Fibroblast of lung (primary cell): ENCODE data around the gene PPFIBP2. TPM values are rescaled to one million over a fixed set of nuclear protein-coding genes. Genes with fewer than 3 reads are reported as not detected.

ENCODE experiments used
- DNase-seq, 2 donors: peaks; one replicate each; pipeline versions ENCODE4 v3.0.0 to v3.0.0-alpha.2; 2010; ENCODE audit warnings: low read depth in 2 of 2
- H2AFZ ChIP-seq: 2 replicates; pipeline ENCODE4 v1.5.1; 2012; ENCODE audit warnings: low read length, control low read depth, inconsistent platforms
- H3K27ac ChIP-seq: 2 replicates; pipeline ENCODE4 v1.5.1; 2011; ENCODE audit warnings: low read length, control low read depth; ENCODE audit not compliant: insufficient read depth
- H3K27me3 ChIP-seq: 2 replicates; pipeline ENCODE4 v1.5.1; 2011; ENCODE audit warnings: mild to moderate bottlenecking, low read length; ENCODE audit not compliant: control insufficient read depth, insufficient read depth
- H3K36me3 ChIP-seq: 2 replicates; pipeline ENCODE4 v1.5.1; 2011; ENCODE audit warnings: low read length; ENCODE audit not compliant: control insufficient read depth, insufficient read depth
- H3K4me1 ChIP-seq: 2 replicates; pipeline ENCODE4 v1.5.1; 2011; ENCODE audit warnings: low read length; ENCODE audit not compliant: control insufficient read depth, insufficient read depth; ENCODE audit errors: extremely low read depth
- H3K4me2 ChIP-seq: 2 replicates; pipeline ENCODE4 v1.5.1; 2011; ENCODE audit warnings: low read length, control low read depth; ENCODE audit not compliant: insufficient read depth; ENCODE audit errors: extremely low read depth
- H3K4me3 ChIP-seq, 4 experiments: fragments of 200-600 bp in 1 of 4; sonication (generic) in 1 of 4; replicated peaks in 1 of 4; 2 replicates each; pipeline ENCODE4 v1.5.1; 2011 to 2016; ENCODE audit warnings: low read length in 4 of 4, low read depth in 3 of 4, mild to moderate bottlenecking in 3 of 4, control low read depth in 2 of 4, inconsistent platforms in 1 of 4, mixed read lengths in 1 of 4; ENCODE audit not compliant: insufficient read depth in 1 of 4; ENCODE audit errors: control extremely low read depth in 1 of 4
- H3K79me2 ChIP-seq: 2 replicates; pipeline ENCODE4 v1.5.1; 2012; ENCODE audit warnings: mild to moderate bottlenecking, low read length, inconsistent platforms; ENCODE audit not compliant: control insufficient read depth, insufficient read depth
- H3K9ac ChIP-seq: 2 replicates; pipeline ENCODE4 v1.5.1; 2011; ENCODE audit warnings: mild to moderate bottlenecking, low read length, control low read depth; ENCODE audit not compliant: insufficient read depth
- H3K9me3 ChIP-seq: 2 replicates; pipeline ENCODE4 v1.5.1; 2012; ENCODE audit warnings: low read depth, low read length; ENCODE audit not compliant: control insufficient read depth, insufficient read depth
- H4K20me1 ChIP-seq: 2 replicates; pipeline ENCODE4 v1.5.1; 2011; ENCODE audit warnings: low read length; ENCODE audit not compliant: control insufficient read depth, insufficient read depth; ENCODE audit errors: extremely low read depth
- EZH2 ChIP-seq: IDR thresholded peaks from 2 replicates; pipeline ENCODE4 v1.5.1; 2012; ENCODE audit warnings: low read length, control low read depth, mild to moderate bottlenecking; ENCODE audit errors: missing control alignments
- polyA plus RNA-seq, 2 donors: library from polyadenylated mRNA; depleted of rRNA in 1 of 2; stranded (reverse) in 1 of 2; unstranded in 1 of 2; fragments of >200 nt; gene quantifications; 2 replicates each; pipeline ENCODE4 v1.2.1, GENCODE V29; 2011 to 2012; ENCODE audit warnings: missing spikeins in 1 of 2
- total RNA-seq: library from RNA; depleted of rRNA; stranded (reverse); fragments of >200 nt; gene quantifications from 2 replicates; pipeline ENCODE4 v1.2.1, GENCODE V29; 2014
- TF ChIP-seq, protein P1 (sequence below), 2 donors: IDR thresholded peaks in 1 of 2; conservative IDR thresholded peaks in 1 of 2; 1 replicate in 1 of 2; 2 replicates in 1 of 2; pipeline ENCODE4 v1.5.1; 2011 to 2012; ENCODE audit warnings: low read length in 2 of 2, control low read depth in 1 of 2, inconsistent platforms in 1 of 2, low read depth in 1 of 2, mild to moderate bottlenecking in 1 of 2

PPFIBP2 gene
- total and polyA plus RNA-seq, 2 donors (not counting 1 experiment from before 2014, with no cell fraction given): 11.4 to 38.8 TPM

DNA sequence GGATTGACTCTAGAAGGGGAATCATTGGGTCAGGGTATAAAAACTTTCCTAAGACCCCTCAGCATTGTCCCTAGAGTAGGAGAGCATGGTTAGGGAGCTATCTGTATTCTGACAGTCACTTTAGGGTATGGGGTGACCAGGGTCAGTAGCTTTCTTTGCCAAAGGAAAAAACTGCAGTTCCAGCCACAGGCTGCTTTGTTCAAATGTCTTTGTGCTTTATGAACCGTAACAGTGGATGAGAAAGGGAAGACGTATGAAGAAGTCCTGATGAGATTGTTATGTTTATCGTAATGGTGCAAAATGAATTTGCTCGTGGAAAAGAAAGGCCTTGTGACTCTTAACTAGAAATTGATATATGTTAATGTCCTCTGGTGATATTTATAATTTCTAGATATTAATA, 129.5 kb downstream of the PPFIBP2 start:
- H3K4me1 ChIP-seq: no peaks in the 10 kb centered on the region
- DNase-seq: no peak
- no peak overlapping the region for H3K4me3 ChIP-seq
- H2AFZ ChIP-seq: no peak overlapping the region
- H3K4me2 ChIP-seq: no peak overlapping the region
- H3K27me3 ChIP-seq: no peaks in the 10 kb centered on the region
- H3K9me3 ChIP-seq: no peaks in the 10 kb centered on the region
- no peak overlapping the region for H3K9ac ChIP-seq
- TF ChIP-seq, protein P1, sequence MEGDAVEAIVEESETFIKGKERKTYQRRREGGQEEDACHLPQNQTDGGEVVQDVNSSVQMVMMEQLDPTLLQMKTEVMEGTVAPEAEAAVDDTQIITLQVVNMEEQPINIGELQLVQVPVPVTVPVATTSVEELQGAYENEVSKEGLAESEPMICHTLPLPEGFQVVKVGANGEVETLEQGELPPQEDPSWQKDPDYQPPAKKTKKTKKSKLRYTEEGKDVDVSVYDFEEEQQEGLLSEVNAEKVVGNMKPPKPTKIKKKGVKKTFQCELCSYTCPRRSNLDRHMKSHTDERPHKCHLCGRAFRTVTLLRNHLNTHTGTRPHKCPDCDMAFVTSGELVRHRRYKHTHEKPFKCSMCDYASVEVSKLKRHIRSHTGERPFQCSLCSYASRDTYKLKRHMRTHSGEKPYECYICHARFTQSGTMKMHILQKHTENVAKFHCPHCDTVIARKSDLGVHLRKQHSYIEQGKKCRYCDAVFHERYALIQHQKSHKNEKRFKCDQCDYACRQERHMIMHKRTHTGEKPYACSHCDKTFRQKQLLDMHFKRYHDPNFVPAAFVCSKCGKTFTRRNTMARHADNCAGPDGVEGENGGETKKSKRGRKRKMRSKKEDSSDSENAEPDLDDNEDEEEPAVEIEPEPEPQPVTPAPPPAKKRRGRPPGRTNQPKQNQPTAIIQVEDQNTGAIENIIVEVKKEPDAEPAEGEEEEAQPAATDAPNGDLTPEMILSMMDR (conservative IDR thresholded peaks at IDR 0.05 in 1 of 2, IDR thresholded peaks at IDR 0.05 in 1 of 2; ENCODE audit: low read depth in 1 of 2, low read length in 2 of 2): no peak
- TF ChIP-seq EZH2: no peak
- no peaks in the 10 kb centered on the region for H3K79me2 ChIP-seq
- H3K27ac ChIP-seq: no peak overlapping the region
- no peaks in the 10 kb centered on the region for H3K36me3 ChIP-seq
- no peaks in the 10 kb centered on the region for H4K20me1 ChIP-seq

DNA sequence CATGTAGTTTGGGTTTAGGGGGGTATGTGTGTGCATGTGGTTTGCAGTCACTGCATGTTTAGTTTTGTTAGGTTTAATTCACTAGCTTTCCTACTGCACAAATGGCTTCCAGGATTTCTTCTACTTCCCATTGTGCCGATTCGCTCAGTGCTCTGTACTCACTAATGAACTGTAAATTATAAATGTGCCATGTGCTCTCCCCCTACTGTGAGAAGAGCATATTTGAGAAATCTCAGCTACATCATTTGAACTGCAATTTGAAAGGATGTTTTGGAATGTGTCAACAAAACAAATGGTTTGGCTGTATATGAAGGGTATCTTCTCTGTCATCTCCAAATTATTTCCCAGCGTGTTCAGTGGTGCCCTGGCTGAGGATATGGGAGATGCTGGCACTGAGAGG, 131.4 kb downstream of the PPFIBP2 start:
- no peak overlapping the region for H3K9ac ChIP-seq

DNA sequence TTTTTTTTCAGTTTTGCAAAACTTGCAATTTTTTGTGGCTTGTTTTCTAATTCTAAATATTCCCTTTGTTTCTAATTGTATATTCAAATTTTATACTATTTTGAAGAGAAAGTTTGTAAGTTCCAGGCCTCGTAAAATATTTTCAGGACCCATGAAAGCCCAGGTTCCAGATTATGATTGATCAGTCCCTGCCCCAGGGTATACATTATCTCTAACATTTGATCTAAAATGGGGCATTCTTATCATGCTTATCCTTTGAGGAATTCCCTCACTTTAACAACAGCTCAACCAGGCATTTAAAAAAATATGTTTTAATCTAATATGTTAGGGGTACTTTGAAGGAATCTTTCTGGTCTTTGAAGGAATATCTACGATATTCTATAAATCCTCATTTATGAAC, 133.1 kb downstream of the PPFIBP2 start:
- no peak overlapping the region for H2AFZ ChIP-seq
- H3K27me3 ChIP-seq: no peaks in the 10 kb centered on the region
- H3K27ac ChIP-seq: no peak overlapping the region
- no peak overlapping the region for H3K4me3 ChIP-seq
- H3K9me3 ChIP-seq: no peaks in the 10 kb centered on the region
- no peaks in the 10 kb centered on the region for H3K4me1 ChIP-seq
- no peak for DNase-seq
- H4K20me1 ChIP-seq: no peaks in the 10 kb centered on the region
- no peak overlapping the region for H3K4me2 ChIP-seq
- H3K36me3 ChIP-seq: no peaks in the 10 kb centered on the region
- TF ChIP-seq EZH2: no peak
- TF ChIP-seq, protein P1 (conservative IDR thresholded peaks at IDR 0.05 in 1 of 2, IDR thresholded peaks at IDR 0.05 in 1 of 2; ENCODE audit: low read depth in 1 of 2, low read length in 2 of 2): no peak
- no peaks in the 10 kb centered on the region for H3K79me2 ChIP-seq
- H3K9ac ChIP-seq: no peak overlapping the region

More for the DNA sequence above, 131.4 kb downstream of the PPFIBP2 start:
- Histone ChIP-seq H3K4me2 (no peak overlapping the region), H3K27ac (no peak overlapping the region), H2AFZ (no peak overlapping the region), H3K9me3 (no peaks in the 10 kb centered on the region), H3K36me3 (no peaks in the 10 kb centered on the region), H3K79me2 (no peaks in the 10 kb centered on the region), H4K20me1 (no peaks in the 10 kb centered on the region), H3K4me1 (no peaks in the 10 kb centered on the region), H3K4me3 (no peak overlapping the region), H3K27me3 (no peaks in the 10 kb centered on the region)
- no peak for DNase-seq
- TF ChIP-seq, protein P1 (conservative IDR thresholded peaks at IDR 0.05 in 1 of 2, IDR thresholded peaks at IDR 0.05 in 1 of 2; ENCODE audit: low read depth in 1 of 2, low read length in 2 of 2): no peak
- no peak for TF ChIP-seq EZH2
